Chondrocyte (in vitro differentiated cells): ENCODE results near the gene TFAP2E. TPM values are rescaled to one million over a fixed set of nuclear protein-coding genes. Genes with fewer than 3 reads are reported as not detected.
A peak's percentile ranks its signal among the peaks of the same experiment; 100 is the strongest.

ENCODE experiments used
- DNase-seq: peaks from one replicate; pipeline ENCODE4 v3.0.0; 2021; ENCODE audit warnings: mixed read lengths, low spot score
- H3K27ac Mint-ChIP-seq: one replicate; pipeline ENCODE4 v1.8.0; 2021; ENCODE audit warnings: mild to moderate bottlenecking, moderate library complexity, mixed read lengths; ENCODE audit not compliant: unreplicated experiment
- H3K27me3 Mint-ChIP-seq: 2 replicates; pipeline ENCODE4 v1.8.0; 2021; ENCODE audit warnings: low read depth, mixed read lengths
- H3K36me3 Mint-ChIP-seq: 2 replicates; pipeline ENCODE4 v1.8.0; 2021; ENCODE audit warnings: low read depth, mixed read lengths
- H3K4me1 Mint-ChIP-seq: 2 replicates; pipeline ENCODE4 v1.8.0; 2021; ENCODE audit warnings: low read depth, mild to moderate bottlenecking, mixed read lengths
- H3K4me3 Mint-ChIP-seq: one replicate; pipeline ENCODE4 v1.8.0; 2021; ENCODE audit warnings: mild to moderate bottlenecking, moderate library complexity, mixed read lengths; ENCODE audit not compliant: unreplicated experiment
- H3K9me3 Mint-ChIP-seq: 2 replicates; pipeline ENCODE4 v1.8.0; 2021; ENCODE audit warnings: low read depth, mixed read lengths
- CTCF ChIP-seq: fragments of 200-600 bp; sonication (generic); IDR thresholded peaks from 2 replicates; pipeline ENCODE4 v1.5.0; 2021; ENCODE audit warnings: antibody characterized with exemption, mild to moderate bottlenecking, moderate library complexity
- total RNA-seq: library from RNA; stranded (reverse); gene quantifications from 3 replicates; pipeline ENCODE4 v1.2.1, GENCODE V29; 2021

Gene TFAP2E
- total RNA-seq, 1 donor from 2014 or later = 0.97 TPM

GRCh38 chr1:35532497-35533223, 40.5 kb upstream of the TFAP2E start:
- Mint-ChIP-seq H3K27me3 (no peaks in the 10 kb centered on the region), H3K36me3 (peaks cover 23% of the 10 kb centered on the region), H3K4me3 (no peak overlapping the region), H3K9me3 (peaks cover 21% of the 10 kb centered on the region), H3K4me1 (peaks cover 60% of the 10 kb centered on the region), H3K27ac (peak overlapping the region; percentile 78)
- no peak for TF ChIP-seq CTCF
- DNase-seq = no peak

GRCh38 chr1:35533586-35533985, 39.5 kb upstream of the TFAP2E start:
- Mint-ChIP-seq H3K4me3 (no peak overlapping the region), H3K27ac (no peak overlapping the region), H3K36me3 (peaks cover 19% of the 10 kb centered on the region), H3K4me1 (peaks cover 68% of the 10 kb centered on the region), H3K27me3 (no peaks in the 10 kb centered on the region), H3K9me3 (peaks cover 16% of the 10 kb centered on the region)
- no peak for DNase-seq
- no peak for TF ChIP-seq CTCF

GRCh38 chr1:35535243-35535642, 37.9 kb upstream of the TFAP2E start:
- Mint-ChIP-seq H3K4me3 (no peak overlapping the region), H3K36me3 (peaks cover 7% of the 10 kb centered on the region), H3K9me3 (peaks cover 4% of the 10 kb centered on the region), H3K27me3 (no peaks in the 10 kb centered on the region), H3K27ac (peak overlapping the region; percentile 2), H3K4me1 (peaks cover 85% of the 10 kb centered on the region)
- no peak for TF ChIP-seq CTCF
- no peak for DNase-seq

- peaks cover 87% of the 10 kb centered on the region for H3K4me1 Mint-ChIP-seq
- H3K4me3 Mint-ChIP-seq = peak overlapping the region; percentile 19
- no peaks in the 10 kb centered on the region for H3K27me3 Mint-ChIP-seq
- TF ChIP-seq CTCF = no peak
- no peak overlapping the region for H3K27ac Mint-ChIP-seq
- no peak for DNase-seq
- H3K9me3 Mint-ChIP-seq = no peaks in the 10 kb centered on the region
- H3K36me3 Mint-ChIP-seq = no peaks in the 10 kb centered on the region
Measured at GRCh38 chr1:35536556-35537162, 36.5 kb upstream of the TFAP2E start.

- Mint-ChIP-seq H3K9me3 (no peaks in the 10 kb centered on the region), H3K27me3 (no peaks in the 10 kb centered on the region), H3K27ac (peak overlapping the region; percentile 57), H3K36me3 (no peaks in the 10 kb centered on the region), H3K4me1 (peaks cover 82% of the 10 kb centered on the region), H3K4me3 (no peak overlapping the region)
- DNase-seq = no peak
- TF ChIP-seq CTCF = no peak
Measured at GRCh38 chr1:35537806-35538205, 35.3 kb upstream of the TFAP2E start.
